Measurements from ENCODE around the gene PCGF3. TPM values are rescaled to one million over a fixed set of nuclear protein-coding genes. Genes with fewer than 3 reads are reported as not detected.
A peak's percentile ranks its signal among the peaks of the same experiment; 100 is the strongest.

PCGF3 gene
- total and polyA plus RNA-seq, 2 donors from 2014 or later = 21.7 to 59.6 TPM

DNA sequence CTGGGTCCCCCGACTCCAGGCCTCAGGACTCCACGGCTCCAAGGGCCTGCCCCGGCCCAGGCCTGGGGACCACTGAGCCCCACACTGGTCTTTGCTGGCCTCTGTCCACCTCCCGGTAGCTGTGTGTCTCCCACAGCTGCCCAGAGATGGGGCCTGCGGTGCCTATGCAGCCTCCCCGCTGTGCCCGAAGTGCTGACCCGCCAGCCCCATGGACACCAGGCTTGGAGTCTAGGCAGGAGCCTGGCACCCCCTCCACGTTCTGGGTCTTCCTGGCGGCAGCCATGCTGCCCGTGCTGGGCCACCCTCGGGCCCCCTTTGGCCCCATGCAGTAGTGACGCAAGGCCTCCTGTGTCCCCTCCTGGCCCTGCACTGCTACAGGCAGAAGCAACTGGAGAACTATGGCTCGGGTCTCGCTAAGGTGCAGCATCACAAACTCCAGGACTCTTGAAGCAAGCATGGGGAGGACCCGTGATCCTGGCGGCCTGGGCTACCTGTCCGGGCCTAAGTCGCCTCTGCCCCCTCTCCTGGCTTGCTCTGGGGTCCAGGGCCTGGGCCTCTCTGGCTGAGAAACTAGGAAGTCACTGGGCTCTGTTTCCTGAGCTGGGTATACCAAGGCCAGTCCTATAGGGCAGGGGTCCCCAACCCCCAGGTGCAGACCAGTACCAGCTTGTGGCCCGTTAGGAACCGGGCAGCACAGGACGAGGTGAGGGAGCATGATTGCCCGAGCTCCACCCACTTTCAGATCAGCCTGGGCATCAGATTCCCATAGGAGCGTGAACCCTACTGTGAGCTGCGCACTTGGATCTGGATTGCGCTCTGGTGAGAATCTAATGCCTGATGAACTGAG lies 30.4 kb upstream of the PCGF3 start:
- Histone ChIP-seq H3K9ac (ENCODE audit: low read length in 3 of 3) (peak overlapping the region; percentile 33 to 93 (median 83)), H3K4me3 (ENCODE audit: low read length in 3 of 3) (peak overlapping the region; percentile 53 to 83 (median 81)), H3K9me3 (ENCODE audit: control insufficient read depth in 2 of 3, insufficient read depth in 1 of 3, low read length in 3 of 3) (no peaks in the 10 kb centered on the region), H3K4me1 (ENCODE audit: control insufficient read depth in 2 of 3, insufficient read depth in 2 of 3, low read depth in 1 of 3, low read length in 3 of 3) (peaks cover 0 to 15% (median 0%) of the 10 kb centered on the region in 3 donors), H3K27ac (ENCODE audit: low read depth in 2 of 2, low read length in 2 of 2) (peak overlapping the region; percentile 90 to 98), H3K36me3 (ENCODE audit: control insufficient read depth in 2 of 3, insufficient read depth in 3 of 3, low read length in 3 of 3) (peaks cover 0 to 14% (median 10%) of the 10 kb centered on the region in 3 donors), H3K27me3 (ENCODE audit: control insufficient read depth, insufficient read depth, low read length) (no peaks in the 10 kb centered on the region)
- FAIRE-seq = no peak
- intact Hi-C loops (cut with DNase I) = no loop called here
- TF ChIP-seq CTCF (IDR thresholded peaks at IDR 0.05; ENCODE audit: borderline replicate concordance, extremely low read depth, insufficient read depth) = no peak
- DNase-seq = peak in 2 of 5 donors; percentile 83 to 84

DNA sequence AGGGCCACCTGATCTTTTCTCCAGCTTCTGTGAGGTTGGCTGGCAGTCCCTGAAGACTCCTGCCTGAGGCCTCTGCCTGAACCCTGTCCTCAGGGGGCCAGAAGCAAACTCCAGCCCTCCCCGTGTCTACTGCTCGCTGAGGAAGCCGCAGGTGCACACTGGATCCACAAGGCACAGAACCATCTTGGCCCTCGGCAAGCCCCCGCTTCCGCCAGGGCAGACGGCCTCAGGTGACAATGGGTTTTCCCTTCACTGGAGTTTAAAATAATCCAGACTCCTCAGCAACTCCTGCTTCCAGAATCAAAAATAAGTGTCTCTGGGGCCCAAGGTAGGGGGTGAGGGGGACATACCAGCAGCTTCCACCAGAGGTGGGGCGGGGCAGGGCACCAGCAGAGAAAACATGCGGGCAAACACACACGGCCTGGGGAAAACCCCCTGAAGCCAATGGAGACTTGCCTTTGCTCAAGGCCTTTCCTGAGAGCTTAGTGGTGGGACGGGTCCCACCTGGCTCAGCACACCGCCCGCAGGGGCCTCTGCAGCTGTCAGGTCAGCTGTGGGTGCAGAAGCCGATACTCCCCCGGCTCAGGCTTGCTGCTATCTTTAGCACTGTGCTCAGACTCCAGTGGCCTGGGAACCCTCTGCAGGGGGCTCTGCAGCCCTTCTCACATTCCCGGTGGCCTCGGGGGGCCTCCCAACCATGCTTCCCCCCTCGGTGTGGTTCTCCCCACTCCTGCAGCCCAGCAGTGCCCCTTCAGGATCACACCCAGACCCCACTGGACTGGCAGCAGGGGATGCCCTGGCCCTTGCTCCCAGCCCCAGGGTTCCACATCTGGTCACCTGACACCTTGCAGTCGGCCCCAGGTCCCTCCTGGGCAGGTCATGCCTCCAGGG lies 29.4 kb upstream of the PCGF3 start:
- Histone ChIP-seq H3K4me3 (ENCODE audit: low read length in 3 of 3) (no peak overlapping the region), H3K27me3 (ENCODE audit: control insufficient read depth, insufficient read depth, low read length) (no peaks in the 10 kb centered on the region), H3K9ac (ENCODE audit: low read length in 3 of 3) (no peak overlapping the region), H3K27ac (ENCODE audit: low read depth in 2 of 2, low read length in 2 of 2) (no peak overlapping the region), H3K36me3 (ENCODE audit: control insufficient read depth in 2 of 3, insufficient read depth in 3 of 3, low read length in 3 of 3) (peaks cover 0 to 9% (median 8%) of the 10 kb centered on the region in 3 donors), H3K4me1 (ENCODE audit: control insufficient read depth in 2 of 3, insufficient read depth in 2 of 3, low read depth in 1 of 3, low read length in 3 of 3) (peaks cover 0 to 21% (median 0%) of the 10 kb centered on the region in 3 donors), H3K9me3 (ENCODE audit: control insufficient read depth in 2 of 3, insufficient read depth in 1 of 3, low read length in 3 of 3) (no peaks in the 10 kb centered on the region)
- intact Hi-C loops (cut with DNase I) = no loop called here
- DNase-seq (peak in 3 of 5 donors; percentile 37 to 74 (median 70)), FAIRE-seq (no peak)
- TF ChIP-seq CTCF (IDR thresholded peaks at IDR 0.05; ENCODE audit: borderline replicate concordance, extremely low read depth, insufficient read depth) = no peak

- peaks cover 0 to 4% (median 4%) of the 10 kb centered on the region in 3 donors for H3K36me3 ChIP-seq (ENCODE audit: control insufficient read depth in 2 of 3, insufficient read depth in 3 of 3, low read length in 3 of 3)
- TF ChIP-seq CTCF (IDR thresholded peaks at IDR 0.05; ENCODE audit: borderline replicate concordance, extremely low read depth, insufficient read depth) = no peak
- intact Hi-C loops (cut with DNase I) = no loop called here
- no peak overlapping the region for H3K4me3 ChIP-seq (ENCODE audit: low read length in 3 of 3)
- H3K4me1 ChIP-seq (ENCODE audit: control insufficient read depth in 2 of 3, insufficient read depth in 2 of 3, low read depth in 1 of 3, low read length in 3 of 3) = peaks cover 0 to 21% (median 0%) of the 10 kb centered on the region in 3 donors
- no peaks in the 10 kb centered on the region for H3K27me3 ChIP-seq (ENCODE audit: control insufficient read depth, insufficient read depth, low read length)
- H3K9ac ChIP-seq (ENCODE audit: low read length in 3 of 3) = no peak overlapping the region
- no peaks in the 10 kb centered on the region for H3K9me3 ChIP-seq (ENCODE audit: control insufficient read depth in 2 of 3, insufficient read depth in 1 of 3, low read length in 3 of 3)
- no peak overlapping the region for H3K27ac ChIP-seq (ENCODE audit: low read depth in 2 of 2, low read length in 2 of 2)
- DNase-seq = peak in 1 of 5 donors; percentile 79
- FAIRE-seq = no peak
Measured at GRCh38 chr4:676871-677235, 28.8 kb upstream of the PCGF3 start.

Data from kidney (tissue), 14 donors.